Raji (cell line): ENCODE results near the gene ADAM23.

Experiments used
- POLR2A ChIP-seq: IDR thresholded peaks from 2 replicates; pipeline ENCODE4 v1.6.1; 2011; ENCODE audit warnings: low read depth, low read length, control low read depth; ENCODE audit not compliant: insufficient read depth

Gene ADAM23

GRCh38 chr2:206433190-206433589, 10.1 kb upstream of the ADAM23 start:
- no peak for TF ChIP-seq POLR2A

DNA sequence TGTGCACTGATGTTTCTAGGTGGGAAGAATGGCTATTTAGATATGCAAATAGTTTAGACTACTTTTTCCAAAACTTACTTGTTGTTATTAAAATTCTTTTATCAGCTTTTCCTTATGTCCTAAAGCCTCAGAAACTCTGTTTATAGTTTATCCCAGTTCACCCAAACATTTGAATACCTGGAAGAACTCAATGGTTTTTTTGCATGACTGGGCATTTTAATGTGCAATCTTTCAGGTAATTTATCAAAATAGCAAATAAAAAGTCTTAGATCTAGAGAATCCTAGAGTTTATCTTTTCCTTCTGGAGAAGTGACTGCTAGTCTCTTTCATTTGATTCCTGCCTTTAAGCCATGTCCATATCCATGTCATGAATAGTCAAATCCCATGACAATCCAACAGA, 9.6 kb upstream of the ADAM23 start:
- TF ChIP-seq POLR2A = no peak

- TF ChIP-seq POLR2A = no peak
Measured at GRCh38 chr2:206435742-206436141, 7.6 kb upstream of the ADAM23 start.

DNA sequence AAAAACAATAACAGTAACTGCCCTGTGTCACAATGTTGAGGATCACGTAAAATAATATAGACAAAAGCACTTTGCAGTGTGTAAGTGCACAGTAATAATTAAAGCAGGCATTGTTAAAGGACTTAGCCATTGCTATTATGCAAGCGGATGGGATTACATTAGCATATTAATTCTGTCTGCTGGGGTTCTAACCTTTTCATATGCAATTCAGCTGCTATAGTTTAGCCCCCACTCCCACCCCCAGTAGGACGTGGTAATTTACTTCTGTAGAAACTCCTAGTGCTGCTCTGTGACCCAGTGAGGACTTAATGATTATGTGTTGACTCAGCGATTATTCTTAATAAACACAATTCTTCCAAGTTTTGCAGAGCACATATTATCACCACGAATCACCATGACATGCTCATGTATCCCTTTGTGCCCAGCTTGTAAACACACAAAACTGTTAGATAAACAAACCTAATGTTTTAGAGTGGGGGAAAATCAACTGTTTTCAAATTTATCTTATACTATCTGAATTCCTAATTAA, 5.1 kb upstream of the ADAM23 start:
- TF ChIP-seq POLR2A = no peak

DNA sequence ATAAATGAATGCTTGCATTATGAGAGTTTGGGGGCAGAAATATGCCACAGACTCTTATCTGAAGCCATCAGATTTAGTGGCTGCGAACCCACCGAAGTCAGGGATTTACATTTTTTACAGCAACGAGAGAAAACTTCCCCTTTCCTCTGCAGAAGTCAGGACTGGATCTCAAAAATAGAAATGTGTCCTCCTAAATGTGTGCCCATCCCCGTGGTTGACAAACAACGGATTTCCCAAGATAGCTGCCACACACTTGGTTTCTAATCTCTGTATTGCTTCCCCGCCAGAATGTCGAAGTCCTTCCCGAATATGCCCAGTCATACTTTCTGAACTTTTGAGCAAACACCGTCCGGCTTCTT, 879 bp upstream of the ADAM23 start:
- TF ChIP-seq POLR2A = no peak

DNA sequence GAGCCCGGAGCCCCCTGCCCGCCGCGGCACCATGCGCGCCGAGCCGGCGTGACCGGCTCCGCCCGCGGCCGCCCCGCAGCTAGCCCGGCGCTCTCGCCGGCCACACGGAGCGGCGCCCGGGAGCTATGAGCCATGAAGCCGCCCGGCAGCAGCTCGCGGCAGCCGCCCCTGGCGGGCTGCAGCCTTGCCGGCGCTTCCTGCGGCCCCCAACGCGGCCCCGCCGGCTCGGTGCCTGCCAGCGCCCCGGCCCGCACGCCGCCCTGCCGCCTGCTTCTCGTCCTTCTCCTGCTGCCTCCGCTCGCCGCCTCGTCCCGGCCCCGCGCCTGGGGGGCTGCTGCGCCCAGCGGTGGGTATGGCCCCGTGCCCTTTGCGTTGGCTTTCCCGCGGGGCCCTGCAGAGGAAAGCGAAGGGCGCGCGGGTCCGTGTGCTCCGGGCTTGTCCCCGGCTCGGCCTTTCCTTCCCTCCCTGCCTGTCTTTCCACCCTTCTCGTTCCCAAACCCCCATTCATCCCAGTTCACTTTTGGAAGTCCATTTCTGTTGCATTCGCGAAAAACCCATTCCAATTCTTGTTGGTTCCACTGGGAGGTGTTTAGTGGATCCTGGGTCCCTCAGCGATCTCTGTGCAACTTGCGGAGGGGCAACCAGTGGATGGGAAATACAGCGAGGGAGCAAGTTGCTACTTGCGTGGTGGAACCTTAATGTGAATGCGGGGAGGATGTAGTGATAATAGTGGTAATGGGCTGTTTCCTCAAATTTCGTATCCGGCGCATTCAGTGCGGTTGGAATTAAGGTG, 599 bp downstream of the ADAM23 start:
- no peak for TF ChIP-seq POLR2A

GRCh38 chr2:206445948-206446347, 2.6 kb downstream of the ADAM23 start:
- no peak for TF ChIP-seq POLR2A

GRCh38 chr2:206452242-206452641, 8.9 kb downstream of the ADAM23 start:
- no peak for TF ChIP-seq POLR2A

GRCh38 chr2:206452750-206453149, 9.4 kb downstream of the ADAM23 start:
- TF ChIP-seq POLR2A = no peak

DNA sequence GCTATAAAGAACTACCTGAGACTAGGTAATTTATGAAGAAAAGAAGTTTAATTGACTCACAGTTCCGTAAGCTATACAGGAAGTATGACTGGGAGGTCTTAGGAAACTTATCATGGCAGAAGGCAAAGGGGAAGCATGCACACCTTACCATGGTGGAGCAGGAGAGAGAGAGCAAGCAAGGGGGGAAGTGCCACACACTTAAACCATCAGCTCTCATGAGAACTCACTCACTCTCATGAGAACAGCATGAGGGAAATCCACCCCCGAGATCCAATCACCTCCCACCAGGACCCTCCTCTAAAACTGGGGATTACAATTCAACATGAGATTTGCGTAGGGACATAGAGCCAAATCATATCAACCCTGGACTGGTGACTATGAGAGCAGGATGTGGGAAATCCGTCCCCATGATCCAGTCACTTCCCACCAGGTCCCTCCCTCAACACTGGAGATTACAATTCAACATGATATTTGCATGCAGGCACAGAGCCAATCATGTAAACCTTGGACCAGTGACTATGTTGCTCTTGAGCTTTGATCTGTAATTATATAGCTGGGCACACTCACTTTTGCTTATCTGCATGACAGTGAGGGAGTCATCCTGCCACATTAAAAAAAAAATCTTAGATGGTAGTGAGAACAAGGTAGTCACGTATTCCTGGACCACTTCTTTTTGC, 12.9 kb downstream of the ADAM23 start:
- no peak for TF ChIP-seq POLR2A

DNA sequence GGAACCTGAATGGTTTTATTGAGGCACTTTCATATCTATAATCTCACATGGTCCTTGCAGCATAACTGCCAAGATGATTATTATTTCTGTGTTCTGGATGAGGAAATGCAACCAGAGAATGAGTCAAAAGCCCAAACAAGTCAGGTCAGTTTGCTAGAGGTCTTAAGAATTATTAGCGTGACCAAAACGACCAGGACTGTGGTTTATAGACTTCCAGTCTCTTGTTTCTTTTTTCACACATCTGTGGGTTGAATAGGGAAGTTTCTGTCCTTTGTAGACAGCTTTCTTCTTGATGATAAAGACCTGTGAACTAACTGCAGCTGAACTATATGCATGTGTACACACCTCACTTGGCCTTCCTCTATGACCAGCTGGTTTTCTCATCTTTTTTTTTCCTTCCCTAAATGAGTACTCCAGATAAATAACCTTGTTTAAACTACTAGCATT, 13.9 kb downstream of the ADAM23 start:
- TF ChIP-seq POLR2A = no peak

- no peak for TF ChIP-seq POLR2A
Measured at GRCh38 chr2:206462240-206462854, 19.0 kb downstream of the ADAM23 start.

DNA sequence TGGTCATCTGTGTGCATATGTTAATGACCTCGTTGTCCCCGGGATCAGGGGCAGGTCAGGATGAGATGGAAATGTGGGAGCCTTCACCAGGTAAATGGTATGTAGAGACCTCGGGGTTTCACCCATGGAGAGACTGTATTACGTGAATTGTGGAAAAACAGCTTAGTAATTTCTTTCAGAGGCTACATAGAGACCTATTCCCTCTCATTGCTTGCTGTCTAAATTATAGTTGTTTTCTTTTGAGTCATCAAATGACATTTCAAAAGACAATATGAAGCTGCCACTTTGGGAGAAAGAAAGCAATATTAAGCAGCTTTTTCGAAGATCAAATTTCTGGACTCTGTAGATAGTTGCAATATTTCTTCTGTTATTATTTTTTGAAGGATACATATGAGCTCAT, 20.4 kb downstream of the ADAM23 start:
- TF ChIP-seq POLR2A = no peak

- TF ChIP-seq POLR2A = no peak
Measured at GRCh38 chr2:206464597-206464996, 21.3 kb downstream of the ADAM23 start.

GRCh38 chr2:206471524-206472062, 28.3 kb downstream of the ADAM23 start:
- no peak for TF ChIP-seq POLR2A

DNA sequence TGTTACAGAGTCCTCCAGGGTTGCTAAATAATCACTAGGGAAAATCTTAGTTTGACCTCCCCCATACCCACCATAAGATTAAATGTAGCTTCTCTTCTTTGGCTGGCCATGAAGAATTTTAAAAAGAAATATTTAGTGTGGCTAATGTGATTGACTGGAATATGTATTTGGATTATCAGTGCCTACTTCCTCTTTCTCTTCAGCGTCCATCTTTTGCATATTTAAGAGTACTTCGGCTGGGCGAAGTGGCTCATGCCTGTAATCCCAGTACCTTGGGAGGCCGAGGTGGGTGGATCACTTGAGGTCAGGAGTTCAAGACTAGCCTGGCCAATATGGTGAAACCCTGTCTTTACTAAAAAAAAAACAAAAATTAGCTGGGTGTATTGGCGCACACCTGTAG, 28.8 kb downstream of the ADAM23 start:
- TF ChIP-seq POLR2A = no peak
